Activated CD8-positive, alpha-beta T cell treated with anti-CD3 and anti-CD28 coated beads, Interleukin-2, amount 10 ng/mL, durations not matched to agents 7 days and 5 days (primary cell): ENCODE data around the gene DSN1. TPM values are rescaled to one million over a fixed set of nuclear protein-coding genes. Genes with fewer than 3 reads are reported as not detected.

Source experiments
- ATAC-seq: fragments of 150-1000 bp; cut with Tn5 transposase; one replicate; pipeline ENCODE4 v1.10.0; 2021; ENCODE audit warnings: moderate library complexity
- CTCF ChIA-PET: fragments of 350-600 bp; sonication (Branson Sonifier 250); formaldehyde crosslinking; loops from one replicate; lab custom pipeline; 2021; ENCODE audit warnings: antibody characterized with exemption; lab: Charles Lee
- POLR2A ChIA-PET: fragments of 350-600 bp; sonication (Branson Sonifier 250); formaldehyde crosslinking; loops from one replicate; lab custom pipeline; 2021; ENCODE audit warnings: antibody characterized with exemption; lab: Charles Lee
- DNase-seq: peaks from one replicate; pipeline ENCODE4 v3.0.0-alpha.2; 2020
- H3K27ac Mint-ChIP-seq: one replicate; pipeline ENCODE4 v1.8.0; 2021; ENCODE audit warnings: mild to moderate bottlenecking, mixed read lengths
- H3K27me3 Mint-ChIP-seq: one replicate; pipeline ENCODE4 v1.8.0; 2021; ENCODE audit warnings: low read depth, mixed read lengths
- H3K36me3 Mint-ChIP-seq: one replicate; pipeline ENCODE4 v1.8.0; 2021; ENCODE audit warnings: low read depth, mixed read lengths
- H3K4me1 Mint-ChIP-seq: one replicate; pipeline ENCODE4 v1.8.0; 2021; ENCODE audit warnings: low read depth, mixed read lengths
- H3K4me3 Mint-ChIP-seq: one replicate; pipeline ENCODE4 v1.8.0; 2021; ENCODE audit warnings: mild to moderate bottlenecking, mixed read lengths
- H3K9me3 Mint-ChIP-seq: one replicate; pipeline ENCODE4 v1.8.0; 2022; ENCODE audit warnings: mixed read lengths; ENCODE audit not compliant: insufficient read depth
- total RNA-seq, 2 experiments: library from RNA; stranded (reverse); gene quantifications; one replicate each; pipeline ENCODE4 v1.2.3, GENCODE V29; 2021

The DSN1 gene
- total RNA-seq, 2 experiments from 2014 or later = 40.2 to 41.8 TPM

DNA sequence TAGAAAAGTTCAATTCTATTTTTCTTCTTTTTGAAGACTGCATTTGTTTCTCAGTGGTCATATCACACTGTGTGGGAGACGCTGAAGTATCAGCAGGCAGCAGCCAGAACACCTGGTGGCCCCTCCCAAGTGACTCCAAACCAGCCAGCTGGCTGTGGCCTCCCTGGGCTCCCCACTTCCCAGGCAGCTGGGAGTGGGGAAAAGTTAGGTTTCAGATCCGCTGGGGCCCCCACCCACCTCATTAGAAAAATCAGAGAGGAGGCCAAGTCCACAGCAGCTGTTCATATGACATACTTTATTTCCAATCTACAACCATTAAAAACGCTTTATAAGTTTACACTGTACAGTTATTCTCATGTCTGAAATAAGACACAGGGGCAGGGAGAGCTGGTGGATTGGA is 3.6 kb upstream of the DSN1 start:
- ATAC-seq = no peak
- POLR2A ChIA-PET = no interaction called here
- CTCF ChIA-PET = interaction anchor here (0.7 to 1.6 kb wide), 2 partner anchors 22 to 59 kb away, joined by 4 read pairs; no protein-coding TSS in a partner anchor
- H3K9me3 Mint-ChIP-seq = no peaks in the 10 kb centered on the region
- H3K27ac Mint-ChIP-seq = no peak overlapping the region
- no peak overlapping the region for H3K4me3 Mint-ChIP-seq
- H3K27me3 Mint-ChIP-seq = peaks cover 4% of the 10 kb centered on the region
- no peak for DNase-seq
- H3K4me1 Mint-ChIP-seq = peaks cover 18% of the 10 kb centered on the region
- peaks cover 5% of the 10 kb centered on the region for H3K36me3 Mint-ChIP-seq

DNA sequence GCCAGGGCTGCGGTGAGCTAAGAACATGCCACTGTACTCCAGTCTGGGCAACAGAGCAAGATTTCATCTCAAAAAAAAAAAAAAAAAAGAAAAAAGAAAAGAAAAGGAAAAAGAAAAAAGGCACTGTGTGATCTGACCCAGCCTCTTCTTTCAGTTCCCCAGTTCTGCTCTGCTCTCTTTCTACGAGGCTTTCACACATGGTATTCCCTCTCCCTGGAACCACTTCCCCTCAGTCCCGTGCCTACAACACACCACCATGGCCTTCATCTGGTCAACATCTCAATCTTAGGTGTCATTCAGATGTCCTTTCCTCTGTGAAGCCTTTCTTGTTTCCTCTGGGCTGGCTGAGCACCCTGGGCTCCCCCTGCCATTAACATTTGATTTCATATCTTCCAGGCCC is 2.3 kb upstream of the DSN1 start:
- no peak for ATAC-seq
- Mint-ChIP-seq H3K4me3 (no peak overlapping the region), H3K27me3 (peaks cover 4% of the 10 kb centered on the region), H3K4me1 (peaks cover 31% of the 10 kb centered on the region), H3K27ac (no peak overlapping the region), H3K36me3 (peaks cover 10% of the 10 kb centered on the region), H3K9me3 (no peaks in the 10 kb centered on the region)
- CTCF ChIA-PET = no interaction called here
- POLR2A ChIA-PET = interaction anchor here (0.6 kb wide), 1 partner anchor 21 kb away, joined by 4 read pairs; no protein-coding TSS in a partner anchor
- no peak for DNase-seq

DNA sequence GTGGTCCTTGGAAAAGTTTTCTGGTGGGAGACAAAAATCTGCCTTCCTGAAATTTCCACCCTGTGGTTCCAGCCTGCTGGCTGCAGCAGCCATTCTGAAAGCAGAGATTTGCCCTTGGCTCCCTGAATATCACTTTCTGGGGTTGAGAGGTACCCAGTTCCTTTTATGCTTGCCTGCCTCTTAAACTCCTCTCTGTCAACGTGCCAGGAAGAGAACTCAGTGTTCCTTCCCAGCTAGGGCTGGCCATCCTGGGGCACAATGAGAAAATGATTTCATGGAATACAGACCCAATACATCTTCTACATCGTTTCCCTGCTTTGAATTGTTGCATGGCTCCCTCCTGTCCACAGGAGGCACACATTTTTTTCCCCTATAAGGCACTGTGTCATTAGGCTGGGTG is 1.6 kb upstream of the DSN1 start:
- Mint-ChIP-seq H3K4me3 (peak overlapping the region; percentile 94), H3K9me3 (no peaks in the 10 kb centered on the region), H3K36me3 (peaks cover 14% of the 10 kb centered on the region), H3K27me3 (peaks cover 4% of the 10 kb centered on the region), H3K27ac (peak overlapping the region; percentile 48), H3K4me1 (peaks cover 35% of the 10 kb centered on the region)
- ATAC-seq (no peak), DNase-seq (no peak)
- POLR2A ChIA-PET = interaction anchor here (0.7 kb wide), 1 partner anchor 33 kb away, joined by 3 read pairs; no protein-coding TSS in a partner anchor
- CTCF ChIA-PET = interaction anchor here (0.9 to 3.1 kb wide), 7 partner anchors 11 to 170 kb away, joined by 4 to 16 read pairs (median 7); partner anchors contain the start of gene NDRG3

DNA sequence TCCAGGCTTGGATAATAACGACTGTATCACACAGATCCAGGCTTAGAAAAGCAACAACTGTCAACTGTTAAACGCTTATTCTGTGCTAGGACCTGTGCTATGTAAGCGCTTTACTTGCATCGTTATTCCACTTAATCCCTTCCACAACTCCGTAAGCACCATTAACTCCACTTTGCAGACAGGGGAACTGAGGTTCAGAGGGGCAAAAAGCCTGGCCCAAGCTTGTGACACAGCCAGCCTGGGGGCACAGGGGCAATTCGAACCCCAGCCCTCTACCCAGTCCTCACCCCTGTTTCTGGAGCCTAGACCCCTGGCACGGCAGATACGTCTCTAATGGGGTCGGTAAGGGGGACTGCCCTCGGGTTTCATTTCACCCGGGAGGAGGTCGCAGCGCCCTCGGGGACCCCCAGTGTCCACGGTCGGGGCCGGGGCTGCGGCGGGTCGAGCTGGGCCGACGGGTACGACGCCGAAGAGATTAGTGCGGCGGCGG is 411 bp downstream of the DSN1 start:
- peaks cover 18% of the 10 kb centered on the region for H3K36me3 Mint-ChIP-seq
- ChIA-PET CTCF (interaction anchor here (0.7 to 3.1 kb wide), 34 partner anchors 13 to 348 kb away, joined by 3 to 16 read pairs (median 6); partner anchors contain the start of genes NDRG3, RAB5IF and SLA2), POLR2A (interaction anchor here (0.8 to 1.2 kb wide), 4 partner anchors 54 to 406 kb away, joined by 3 to 4 read pairs (median 3); partner anchors contain the start of genes MROH8 and RPN2)
- H3K27ac Mint-ChIP-seq = peak overlapping the region; percentile 96
- peaks cover 41% of the 10 kb centered on the region for H3K4me1 Mint-ChIP-seq
- H3K4me3 Mint-ChIP-seq = peak overlapping the region; percentile 94
- H3K9me3 Mint-ChIP-seq = no peaks in the 10 kb centered on the region
- peaks cover 2% of the 10 kb centered on the region for H3K27me3 Mint-ChIP-seq
- DNase-seq (no peak), ATAC-seq (no peak)

DNA sequence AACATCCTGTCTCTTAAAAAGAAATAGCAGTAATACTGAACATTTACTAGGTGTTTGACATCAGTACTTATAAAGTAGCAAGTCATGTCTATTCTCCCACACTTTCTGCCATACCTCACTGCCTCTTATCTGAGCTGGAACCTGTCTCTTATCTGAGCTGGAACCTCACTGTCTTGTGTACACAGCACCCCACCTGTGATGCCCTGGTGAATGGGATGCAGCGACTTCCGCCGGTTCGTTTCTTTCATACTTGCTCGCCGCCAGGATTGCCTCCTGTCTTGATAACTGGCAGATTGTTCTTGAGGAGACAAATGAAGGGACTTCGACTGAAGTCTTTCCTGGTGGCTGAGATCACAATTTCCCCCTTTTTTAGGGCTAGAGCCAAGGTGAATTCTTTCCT is 2.9 kb downstream of the DSN1 start:
- ATAC-seq (no peak), DNase-seq (no peak)
- peaks cover 41% of the 10 kb centered on the region for H3K4me1 Mint-ChIP-seq
- H3K27me3 Mint-ChIP-seq = peaks cover 2% of the 10 kb centered on the region
- peak overlapping the region; percentile 19 for H3K27ac Mint-ChIP-seq
- no peaks in the 10 kb centered on the region for H3K9me3 Mint-ChIP-seq
- POLR2A ChIA-PET = interaction anchor here (0.6 kb wide), 1 partner anchor 19 kb away, joined by 3 read pairs; no protein-coding TSS in a partner anchor
- CTCF ChIA-PET = interaction anchor here (1.2 to 2.2 kb wide), 3 partner anchors 38 to 93 kb away, joined by 3 to 6 read pairs (median 3); a partner anchor contains a TSS
- no peak overlapping the region for H3K4me3 Mint-ChIP-seq
- H3K36me3 Mint-ChIP-seq = peaks cover 22% of the 10 kb centered on the region

DNA sequence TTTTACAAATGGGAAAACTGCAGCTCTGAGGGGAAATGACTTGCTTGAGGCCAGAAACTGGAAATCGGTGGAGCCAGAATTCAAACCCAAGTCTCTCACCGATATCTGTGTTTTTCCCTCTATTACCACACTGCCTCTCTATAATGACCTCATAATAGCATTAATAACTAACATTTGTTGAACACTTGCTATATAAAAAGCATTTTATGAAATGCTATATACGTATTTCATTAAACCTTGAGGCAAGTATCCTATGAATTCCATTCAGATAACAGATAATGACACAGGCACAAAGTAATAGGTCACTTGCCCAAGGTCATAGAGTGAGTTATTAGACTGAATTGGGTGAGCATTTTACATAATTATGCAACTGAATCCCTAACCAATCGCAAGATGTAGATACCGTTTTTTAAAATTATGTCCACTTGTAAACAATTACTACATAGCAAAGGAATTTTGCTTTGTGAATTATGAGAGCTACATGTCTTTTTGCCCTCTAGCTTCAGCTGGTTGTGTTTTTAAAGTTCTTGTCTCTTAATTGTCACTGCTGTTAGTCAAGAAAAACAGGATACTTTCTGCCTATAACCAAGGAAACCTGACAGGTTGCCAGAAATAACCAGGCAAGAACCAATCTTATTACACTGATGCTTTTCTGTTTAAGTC is 4.7 kb downstream of the DSN1 start:
- H3K4me3 Mint-ChIP-seq = no peak overlapping the region
- peaks cover 34% of the 10 kb centered on the region for H3K4me1 Mint-ChIP-seq
- H3K27ac Mint-ChIP-seq = no peak overlapping the region
- ChIA-PET POLR2A (interaction anchor here (1.0 kb wide), 1 partner anchor 173 kb away, joined by 3 read pairs; no protein-coding TSS in a partner anchor), CTCF (interaction anchor here (1.1 to 1.5 kb wide), 2 partner anchors 14 to 815 kb away, joined by 3 to 6 read pairs; no protein-coding TSS in a partner anchor)
- peaks cover 27% of the 10 kb centered on the region for H3K36me3 Mint-ChIP-seq
- DNase-seq (no peak), ATAC-seq (no peak)
- no peaks in the 10 kb centered on the region for H3K9me3 Mint-ChIP-seq
- peaks cover 2% of the 10 kb centered on the region for H3K27me3 Mint-ChIP-seq

DNA sequence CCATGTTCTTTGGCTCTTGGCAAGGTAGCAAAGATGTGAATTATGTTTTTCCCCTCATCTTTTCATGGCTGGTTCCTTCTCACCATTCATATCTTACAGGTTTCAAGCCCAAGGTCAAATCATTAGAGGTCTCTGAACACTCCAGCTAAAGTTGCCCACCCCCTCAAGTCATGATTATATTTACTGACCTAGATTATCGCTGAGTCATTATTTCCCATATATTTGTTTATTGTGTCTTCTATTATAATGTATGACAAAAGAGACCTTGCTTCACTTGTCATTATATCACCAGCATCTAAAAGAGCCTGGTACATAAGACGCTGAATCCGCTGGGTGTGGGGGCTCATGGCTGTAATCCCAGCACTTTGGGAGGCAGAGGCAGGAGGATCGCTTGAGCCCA is 12.4 kb downstream of the DSN1 start:
- POLR2A ChIA-PET = no interaction called here
- Mint-ChIP-seq H3K4me3 (no peak overlapping the region), H3K4me1 (peaks cover 16% of the 10 kb centered on the region), H3K27ac (peak overlapping the region; percentile 44), H3K27me3 (no peaks in the 10 kb centered on the region), H3K36me3 (peaks cover 41% of the 10 kb centered on the region), H3K9me3 (no peaks in the 10 kb centered on the region)
- CTCF ChIA-PET = no interaction called here
- no peak for DNase-seq
- no peak for ATAC-seq

DNA sequence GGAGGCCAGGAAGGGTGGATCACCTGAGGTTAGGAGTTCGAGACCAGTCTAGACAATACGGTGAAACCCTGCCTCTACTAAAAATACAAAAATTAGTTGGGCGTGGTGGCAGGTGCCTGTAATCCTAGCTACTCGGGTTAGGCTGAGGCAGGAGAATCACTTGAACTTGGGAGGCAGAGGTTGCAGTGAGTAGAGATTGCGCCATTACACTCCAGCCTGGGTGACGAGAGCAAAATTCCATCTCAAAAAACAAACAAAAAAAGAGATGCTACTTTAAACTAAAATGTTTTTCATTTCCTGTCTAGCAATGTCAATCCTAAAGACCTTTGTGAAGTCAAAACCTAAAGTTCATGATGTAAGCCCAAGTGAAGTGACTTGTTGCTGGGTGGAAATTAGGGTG is 12.9 kb downstream of the DSN1 start:
- ATAC-seq = no peak
- no peaks in the 10 kb centered on the region for H3K27me3 Mint-ChIP-seq
- peaks cover 16% of the 10 kb centered on the region for H3K4me1 Mint-ChIP-seq
- H3K4me3 Mint-ChIP-seq = no peak overlapping the region
- CTCF ChIA-PET = interaction anchor here (1.5 kb wide), 2 partner anchors 13 to 148 kb away, joined by 3 to 5 read pairs; partner anchors contain the start of gene DSN1
- H3K9me3 Mint-ChIP-seq = no peaks in the 10 kb centered on the region
- H3K27ac Mint-ChIP-seq = peak overlapping the region; percentile 44
- POLR2A ChIA-PET = no interaction called here
- DNase-seq = no peak
- peaks cover 43% of the 10 kb centered on the region for H3K36me3 Mint-ChIP-seq

DNA sequence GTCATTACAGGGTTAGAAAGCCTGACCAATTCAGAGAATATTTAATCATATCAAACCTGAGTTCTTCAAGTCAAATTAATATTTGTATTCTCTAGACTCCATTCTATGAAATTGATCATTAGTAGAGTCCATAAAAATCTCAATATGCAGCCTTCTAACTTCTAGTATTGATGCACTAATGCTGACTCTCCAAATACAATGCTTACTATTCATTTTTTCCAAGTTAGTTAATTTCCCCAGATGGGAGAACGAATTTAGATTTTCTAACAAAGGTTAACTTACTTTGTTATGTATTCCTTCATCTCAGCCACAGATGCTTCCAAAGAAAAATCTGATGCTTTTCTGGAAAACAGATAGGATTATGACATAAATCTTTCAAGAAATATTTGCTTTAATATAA is 15.3 kb downstream of the DSN1 start:
- no peak overlapping the region for H3K27ac Mint-ChIP-seq
- no peaks in the 10 kb centered on the region for H3K27me3 Mint-ChIP-seq
- ChIA-PET POLR2A (interaction anchor here (0.7 kb wide), 1 partner anchor 12 kb away, joined by 3 read pairs; the partner anchor contains the start of gene NDRG3), CTCF (interaction anchor here (1.9 kb wide), 1 partner anchor 15 kb away, joined by 7 read pairs; the partner anchor contains the start of gene DSN1)
- H3K9me3 Mint-ChIP-seq = no peaks in the 10 kb centered on the region
- peaks cover 54% of the 10 kb centered on the region for H3K36me3 Mint-ChIP-seq
- ATAC-seq (no peak), DNase-seq (no peak)
- no peak overlapping the region for H3K4me3 Mint-ChIP-seq
- peaks cover 22% of the 10 kb centered on the region for H3K4me1 Mint-ChIP-seq

DNA sequence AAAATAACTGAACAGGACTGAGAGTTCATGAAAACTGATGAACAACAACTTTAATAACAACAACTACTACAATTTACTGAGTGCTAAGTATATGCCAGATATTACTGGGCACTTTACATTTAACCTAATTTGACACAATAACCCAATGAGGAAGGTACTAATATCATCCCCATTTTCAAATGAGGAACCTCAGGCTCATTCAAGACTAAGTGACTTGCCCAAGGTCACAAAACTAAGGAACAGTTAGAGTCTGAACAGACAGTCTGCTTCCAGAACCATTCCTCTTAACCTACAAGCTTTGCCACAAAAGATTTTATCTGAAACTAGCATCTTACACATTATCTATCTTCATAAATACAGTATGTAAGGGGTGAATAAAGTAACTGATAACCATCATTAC is 17.1 kb downstream of the DSN1 start:
- Mint-ChIP-seq H3K36me3 (peaks cover 65% of the 10 kb centered on the region), H3K4me1 (peaks cover 22% of the 10 kb centered on the region), H3K9me3 (no peaks in the 10 kb centered on the region), H3K27ac (no peak overlapping the region), H3K4me3 (no peak overlapping the region), H3K27me3 (no peaks in the 10 kb centered on the region)
- CTCF ChIA-PET = interaction anchor here (1.9 to 4.5 kb wide), 9 partner anchors 10 to 151 kb away, joined by 6 to 30 read pairs (median 17); partner anchors contain the start of genes DSN1, NDRG3, RAB5IF and SLA2
- no peak for DNase-seq
- ATAC-seq = no peak
- POLR2A ChIA-PET = interaction anchor here (0.8 to 1.1 kb wide), 3 partner anchors 8 to 183 kb away, joined by 3 to 4 read pairs (median 3); partner anchors contain the start of gene TGIF2

DNA sequence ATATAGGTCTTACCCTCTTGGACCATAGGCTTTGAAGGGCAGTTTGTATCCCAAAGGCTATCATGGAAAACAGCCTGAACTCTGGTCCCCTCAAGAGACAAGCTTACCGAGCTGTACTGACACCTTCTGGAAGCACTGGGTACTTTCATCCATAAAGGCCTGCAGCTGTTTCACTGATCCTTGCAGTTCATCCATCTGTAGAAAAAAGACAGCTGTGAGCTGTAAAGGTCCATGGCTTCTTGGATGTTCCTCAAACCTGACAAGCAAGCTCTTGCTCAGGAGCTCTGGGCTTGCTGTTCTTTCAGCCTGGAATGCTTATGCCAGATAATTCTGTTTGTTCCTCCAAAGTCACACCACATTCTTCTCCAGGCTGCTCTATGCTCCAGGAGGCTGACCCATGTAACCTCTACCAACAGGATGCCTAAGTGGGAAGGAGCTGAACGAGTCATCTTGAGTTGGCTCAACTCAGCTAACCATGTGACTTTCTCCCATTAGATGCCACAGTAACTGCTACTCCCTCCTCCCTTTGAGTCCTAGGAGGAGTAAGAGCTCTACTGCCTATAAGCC is 18.8 kb downstream of the DSN1 start:
- H3K4me3 Mint-ChIP-seq = no peak overlapping the region
- DNase-seq = peak; percentile 67
- peaks cover 16% of the 10 kb centered on the region for H3K4me1 Mint-ChIP-seq
- peaks cover 62% of the 10 kb centered on the region for H3K36me3 Mint-ChIP-seq
- no peaks in the 10 kb centered on the region for H3K9me3 Mint-ChIP-seq
- no peaks in the 10 kb centered on the region for H3K27me3 Mint-ChIP-seq
- ChIA-PET POLR2A (interaction anchor here (0.6 to 1.0 kb wide), 3 partner anchors 21 to 109 kb away, joined by 3 to 4 read pairs (median 3); partner anchors contain the start of gene SLA2), CTCF (interaction anchor here (0.7 to 4.5 kb wide), 42 partner anchors 9 to 552 kb away, joined by 3 to 30 read pairs (median 4); partner anchors contain the start of genes DSN1, NDRG3, RAB5IF and SLA2)
- H3K27ac Mint-ChIP-seq = no peak overlapping the region
- ATAC-seq = peak; percentile 75
